Upper lobe of right lung (tissue), 1 donor: ENCODE measurements around the gene TULP4. TPM values are rescaled to one million over a fixed set of nuclear protein-coding genes. Genes with fewer than 3 reads are reported as not detected.

Experiments used
- ATAC-seq: fragments of 200-7000 bp; cut with Tn5 transposase; one replicate; pipeline ENCODE4 v1.9.1; 2020; ENCODE audit warnings: mild to moderate bottlenecking, moderate library complexity
- DNase-seq: peaks from one replicate; pipeline ENCODE4 v3.0.0-alpha.2; 2020
- H3K27ac ChIP-seq: fragments of 200-600 bp; one replicate; pipeline ENCODE4 v1.8.0; 2022
- H3K27me3 ChIP-seq: fragments of 200-600 bp; one replicate; pipeline ENCODE4 v1.8.0; 2022; ENCODE audit warnings: mild to moderate bottlenecking
- H3K36me3 ChIP-seq: fragments of 200-600 bp; one replicate; pipeline ENCODE4 v1.8.0; 2022
- H3K4me1 ChIP-seq: fragments of 200-600 bp; one replicate; pipeline ENCODE4 v1.8.0; 2022
- H3K4me3 ChIP-seq: fragments of 200-600 bp; one replicate; pipeline ENCODE4 v1.8.0; 2022; ENCODE audit warnings: mild to moderate bottlenecking
- H3K9me3 ChIP-seq: fragments of 200-600 bp; one replicate; pipeline ENCODE4 v1.8.0; 2022
- intact Hi-C: fragments of 100-400 bp; cut with DNase I; formaldehyde crosslinking; loops from one replicate; pipeline ENCODE4 v1.11.0; 2022
- total RNA-seq: library from RNA; stranded (reverse); fragmentation: NEBNext Ultra II Directional; extraction: Animal tissue kit (Norgen Biotek cat#: 25700); gene quantifications from one replicate; pipeline ENCODE4 v1.2.1, GENCODE V29; 2021
- TF ChIP-seq, protein P1 (sequence below): fragments of 200-600 bp; IDR thresholded peaks from one replicate; pipeline ENCODE4 v1.8.0; 2022; ENCODE audit warnings: antibody characterized with exemption
- donor health status: DM: no; HTN: yes; CAD: no; lungs with severe emphysema.

The TULP4 gene
- total RNA-seq, 1 donor from 2014 or later: 94.1 TPM

DNA sequence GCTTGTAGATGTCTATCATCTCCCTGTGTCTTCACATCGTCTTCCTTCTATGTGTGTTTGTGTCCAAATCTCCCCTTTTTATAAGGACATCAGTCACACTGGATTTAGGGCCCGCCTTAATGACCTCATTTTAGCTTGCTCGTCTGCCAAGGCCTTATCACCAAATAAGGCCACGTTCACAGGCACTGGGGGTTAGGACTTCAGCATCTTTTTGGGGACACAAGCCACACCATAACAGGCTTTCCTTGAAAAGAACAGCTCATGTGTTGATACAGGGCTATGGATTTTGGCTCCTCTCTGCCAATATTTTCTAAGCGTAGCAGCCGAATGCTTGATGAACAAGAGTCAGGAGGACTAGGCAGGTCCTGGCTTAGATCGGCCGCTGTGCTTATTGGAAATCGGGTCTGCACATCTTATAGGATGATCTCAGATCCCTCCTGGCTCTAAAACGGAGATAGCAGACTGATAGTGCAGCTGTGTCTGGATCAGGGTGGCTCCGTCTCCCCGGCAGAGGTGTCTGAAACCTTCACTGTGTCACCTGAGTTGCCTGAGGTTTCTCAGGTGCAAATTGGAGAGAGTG is 231.4 kb downstream of the TULP4 start:
- no peaks in the 10 kb centered on the region for H3K4me1 ChIP-seq
- no peaks in the 10 kb centered on the region for H3K27me3 ChIP-seq
- DNase-seq (peak; percentile 29), ATAC-seq (no peak)
- H3K4me3 ChIP-seq: no peak overlapping the region
- H3K27ac ChIP-seq: no peak overlapping the region
- H3K9me3 ChIP-seq: no peaks in the 10 kb centered on the region
- TF ChIP-seq, protein P1, sequence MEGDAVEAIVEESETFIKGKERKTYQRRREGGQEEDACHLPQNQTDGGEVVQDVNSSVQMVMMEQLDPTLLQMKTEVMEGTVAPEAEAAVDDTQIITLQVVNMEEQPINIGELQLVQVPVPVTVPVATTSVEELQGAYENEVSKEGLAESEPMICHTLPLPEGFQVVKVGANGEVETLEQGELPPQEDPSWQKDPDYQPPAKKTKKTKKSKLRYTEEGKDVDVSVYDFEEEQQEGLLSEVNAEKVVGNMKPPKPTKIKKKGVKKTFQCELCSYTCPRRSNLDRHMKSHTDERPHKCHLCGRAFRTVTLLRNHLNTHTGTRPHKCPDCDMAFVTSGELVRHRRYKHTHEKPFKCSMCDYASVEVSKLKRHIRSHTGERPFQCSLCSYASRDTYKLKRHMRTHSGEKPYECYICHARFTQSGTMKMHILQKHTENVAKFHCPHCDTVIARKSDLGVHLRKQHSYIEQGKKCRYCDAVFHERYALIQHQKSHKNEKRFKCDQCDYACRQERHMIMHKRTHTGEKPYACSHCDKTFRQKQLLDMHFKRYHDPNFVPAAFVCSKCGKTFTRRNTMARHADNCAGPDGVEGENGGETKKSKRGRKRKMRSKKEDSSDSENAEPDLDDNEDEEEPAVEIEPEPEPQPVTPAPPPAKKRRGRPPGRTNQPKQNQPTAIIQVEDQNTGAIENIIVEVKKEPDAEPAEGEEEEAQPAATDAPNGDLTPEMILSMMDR: no peak
- intact Hi-C loops: no loop called here
- H3K36me3 ChIP-seq: no peaks in the 10 kb centered on the region

GRCh38 chr6:158544428-158544827 is 232.2 kb downstream of the TULP4 start:
- H3K4me1 ChIP-seq: no peaks in the 10 kb centered on the region
- no peak for ATAC-seq
- no peak overlapping the region for H3K27ac ChIP-seq
- no peaks in the 10 kb centered on the region for H3K27me3 ChIP-seq
- no peaks in the 10 kb centered on the region for H3K9me3 ChIP-seq
- TF ChIP-seq, protein P1: no peak
- no peak overlapping the region for H3K4me3 ChIP-seq
- intact Hi-C loops: no loop called here
- DNase-seq: peak; percentile 44
- H3K36me3 ChIP-seq: no peaks in the 10 kb centered on the region

DNA sequence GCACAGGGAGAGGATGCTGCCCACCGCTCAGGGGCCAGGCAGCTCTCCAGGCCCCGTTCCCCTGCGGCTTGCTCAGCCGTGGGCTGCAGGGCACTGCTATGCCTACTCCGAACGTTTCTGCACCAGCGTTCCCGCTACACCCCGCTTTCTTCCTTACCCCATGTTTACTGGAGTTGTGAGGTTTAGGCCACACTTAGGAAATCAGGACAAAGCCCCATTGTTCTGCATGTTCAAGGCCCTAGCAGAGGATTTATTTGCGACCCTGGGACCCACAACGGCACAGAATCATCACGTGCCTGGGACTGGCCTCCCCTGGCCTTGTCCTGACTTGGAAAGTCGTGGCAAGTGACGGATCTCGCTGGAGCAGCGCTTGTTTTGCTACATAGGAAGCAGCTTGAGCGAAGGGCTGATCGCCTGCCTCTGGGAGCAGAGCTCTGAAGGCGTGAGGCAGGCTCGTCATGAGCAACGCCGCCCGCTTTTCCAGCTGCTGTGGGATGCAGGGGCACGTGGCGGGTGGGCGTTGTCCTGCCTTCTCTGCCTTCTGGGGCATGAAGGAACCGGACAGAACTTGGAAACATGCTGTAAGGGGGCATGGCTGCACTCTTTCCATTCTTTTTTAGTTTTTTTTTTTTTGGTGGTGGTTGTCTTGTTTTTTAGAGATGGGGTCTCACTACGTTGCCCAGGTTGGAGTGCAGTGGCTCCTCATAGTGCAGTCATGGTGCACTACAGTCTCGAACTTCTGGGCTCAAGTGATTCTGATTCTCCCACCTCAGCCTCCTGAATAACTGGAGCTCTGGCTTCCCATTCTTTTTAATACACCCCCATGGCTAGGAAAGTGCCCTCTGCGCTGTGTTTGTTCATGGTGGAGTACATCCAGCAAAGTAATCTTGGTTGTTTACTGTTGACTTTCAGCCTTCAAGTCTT is 233.0 kb downstream of the TULP4 start:
- no peaks in the 10 kb centered on the region for H3K4me1 ChIP-seq

DNA sequence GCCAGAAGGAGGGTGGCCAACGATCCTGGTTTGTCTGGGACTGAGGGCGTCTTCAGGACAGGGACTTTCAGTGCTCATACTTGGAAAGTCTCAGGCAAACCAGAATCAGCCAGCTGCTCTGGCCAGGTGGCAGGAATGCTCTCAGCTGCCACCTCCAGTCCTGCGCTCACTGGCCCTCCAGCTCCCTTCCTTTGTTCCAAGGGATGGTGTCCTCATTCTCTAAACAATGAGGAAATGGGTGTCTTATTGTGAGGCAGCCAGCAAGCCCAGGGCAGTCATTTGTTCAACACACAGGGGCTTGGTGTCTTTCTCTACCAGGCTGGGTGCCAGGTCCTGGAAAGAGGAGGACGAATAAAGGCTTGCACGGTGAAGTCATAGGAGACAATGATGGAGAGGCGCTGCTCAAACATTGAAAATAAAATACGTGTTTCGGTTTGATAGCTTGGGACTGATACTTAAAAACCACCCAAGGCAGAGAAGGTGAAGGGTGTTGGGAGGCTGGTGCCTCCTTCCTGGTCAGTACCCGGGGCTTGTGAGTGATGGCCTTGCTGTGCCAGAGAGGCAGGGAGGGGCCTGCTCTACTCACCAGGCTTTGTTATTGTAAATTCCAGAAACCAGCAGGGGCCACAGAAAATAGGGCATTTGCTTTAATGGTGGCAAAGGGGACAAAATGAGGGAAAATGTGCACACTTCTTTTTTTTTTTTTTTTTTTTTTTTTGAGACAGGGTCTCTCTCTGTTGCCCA is 236.3 kb downstream of the TULP4 start:
- peak; percentile 41 for DNase-seq
- intact Hi-C loops: no loop called here

More for the DNA sequence above, 233.0 kb downstream of the TULP4 start:
- H3K9me3 ChIP-seq: no peaks in the 10 kb centered on the region
- H3K4me3 ChIP-seq: no peak overlapping the region
- intact Hi-C loops: no loop called here
- TF ChIP-seq, protein P1: no peak
- no peaks in the 10 kb centered on the region for H3K36me3 ChIP-seq
- no peak for ATAC-seq
- no peak overlapping the region for H3K27ac ChIP-seq
- H3K27me3 ChIP-seq: no peaks in the 10 kb centered on the region
- DNase-seq: peak; percentile 45

More for the DNA sequence above, 236.3 kb downstream of the TULP4 start:
- no peaks in the 10 kb centered on the region for H3K9me3 ChIP-seq
- no peak overlapping the region for H3K4me3 ChIP-seq
- no peak for ATAC-seq
- H3K4me1 ChIP-seq: no peaks in the 10 kb centered on the region
- H3K27me3 ChIP-seq: no peaks in the 10 kb centered on the region
- no peak overlapping the region for H3K27ac ChIP-seq
- H3K36me3 ChIP-seq: no peaks in the 10 kb centered on the region
- TF ChIP-seq, protein P1: no peak
